NCI-H2227 (cell line): ENCODE measurements around the gene TRIM46.
"Not testable (repeated sequence)": the region's sequence is repeated elsewhere in the genome, so short reads cannot be mapped to it uniquely, and the experiment has no call there.

Source experiments
- DNase-seq: peaks from one replicate; lab custom pipeline; 2025; ENCODE audit not compliant: unreplicated experiment; lab: John Stamatoyannopoulos, UW

TRIM46 gene

GRCh38 chr1:155186067-155186793, 12.6 kb downstream of the TRIM46 start:
- peak; percentile 49 for DNase-seq

GRCh38 chr1:155186794-155187455, 13.3 kb downstream of the TRIM46 start:
- no peak for DNase-seq

- DNase-seq, result no peak
Observed at GRCh38 chr1:155187456-155187891, 13.8 kb downstream of the TRIM46 start.

GRCh38 chr1:155188268-155188667, 14.6 kb downstream of the TRIM46 start:
- DNase-seq, result no peak

DNA sequence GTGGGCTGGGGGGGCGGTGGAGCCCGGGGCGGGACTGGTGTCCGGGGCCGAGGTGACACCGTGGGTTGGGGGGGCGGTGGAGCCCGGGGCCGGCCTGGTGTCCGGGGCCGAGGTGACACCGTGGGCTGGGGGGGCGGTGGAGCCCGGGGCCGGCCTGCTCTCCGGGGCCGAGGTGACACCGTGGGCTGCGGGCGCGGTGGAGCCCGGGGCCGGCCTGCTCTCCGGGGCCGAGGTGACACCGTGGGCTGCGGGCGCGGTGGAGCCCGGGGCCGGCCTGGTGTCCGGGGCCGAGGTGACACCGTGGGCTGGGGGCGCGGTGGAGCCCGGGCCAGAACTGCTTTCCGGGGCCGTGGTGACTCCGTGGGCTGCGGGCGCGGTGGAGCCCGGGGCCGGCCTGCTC, 16.3 kb downstream of the TRIM46 start:
- DNase-seq, result not testable (repeated sequence)

- no peak for DNase-seq
Observed at GRCh38 chr1:155191904-155192303, 18.3 kb downstream of the TRIM46 start.

- DNase-seq, result no peak
Observed at GRCh38 chr1:155192346-155193274, 19.0 kb downstream of the TRIM46 start.

GRCh38 chr1:155193275-155193990, 19.8 kb downstream of the TRIM46 start:
- peak; percentile 92 for DNase-seq

DNA sequence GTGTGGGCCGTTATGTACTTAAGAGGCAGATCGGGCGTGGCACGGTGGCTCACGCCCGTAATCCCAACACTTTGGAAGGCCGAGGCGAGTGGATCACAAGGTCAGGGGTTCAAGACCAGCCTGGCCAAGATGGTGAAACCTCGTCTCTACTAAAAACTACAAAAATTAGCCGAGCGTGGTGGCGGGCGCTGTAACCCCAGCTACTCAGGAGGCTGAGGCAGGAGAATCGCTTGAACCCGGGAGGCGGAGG, 20.3 kb downstream of the TRIM46 start:
- DNase-seq, result not testable (repeated sequence)

DNA sequence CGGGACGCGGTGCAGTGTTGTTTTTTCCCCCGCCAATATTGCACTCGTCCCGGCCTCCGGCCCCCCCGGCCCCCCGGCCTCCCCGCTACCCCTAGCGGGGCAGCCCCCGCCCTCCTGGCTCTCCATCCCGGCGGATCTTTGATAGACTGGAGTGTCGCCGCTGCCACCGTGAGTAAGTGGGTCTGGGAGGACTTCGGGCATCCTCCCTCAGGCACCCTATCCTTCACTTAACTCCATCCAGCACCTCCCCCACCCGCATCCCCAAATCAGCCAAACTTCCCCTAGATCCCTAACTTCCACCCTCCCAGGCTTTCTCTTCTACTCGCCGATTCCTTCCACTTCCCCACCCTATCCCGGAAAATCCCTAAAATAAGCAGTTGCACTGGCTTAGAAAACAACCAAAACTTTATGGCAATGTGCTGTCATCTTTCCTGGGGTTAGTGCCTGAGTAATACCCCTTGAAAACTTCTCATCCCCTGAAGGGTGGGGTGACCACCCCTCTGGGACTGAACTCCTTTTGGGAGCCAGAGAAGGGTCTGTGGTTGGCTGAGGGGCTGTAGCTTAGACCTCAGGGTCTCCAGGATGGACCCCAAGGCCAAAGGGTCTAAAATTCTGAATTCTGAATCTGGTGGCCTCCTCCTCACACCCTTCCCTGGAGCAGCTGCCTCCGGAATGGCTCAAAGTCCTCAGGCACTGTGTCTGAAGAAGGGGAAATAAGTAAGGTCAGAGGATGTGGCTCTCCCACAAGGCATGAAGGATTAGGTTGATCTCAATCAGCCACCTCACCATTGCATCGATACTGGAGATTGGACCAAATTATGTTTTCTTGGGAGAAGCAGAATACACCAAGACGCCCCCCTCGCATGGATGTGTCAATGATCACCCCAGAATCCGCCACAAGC, 21.8 kb downstream of the TRIM46 start:
- DNase-seq, result peak; percentile 67

GRCh38 chr1:155196103-155196892, 22.6 kb downstream of the TRIM46 start:
- peak; percentile 55 for DNase-seq

- DNase-seq, result no peak
Observed at GRCh38 chr1:155196893-155197638, 23.4 kb downstream of the TRIM46 start.

DNA sequence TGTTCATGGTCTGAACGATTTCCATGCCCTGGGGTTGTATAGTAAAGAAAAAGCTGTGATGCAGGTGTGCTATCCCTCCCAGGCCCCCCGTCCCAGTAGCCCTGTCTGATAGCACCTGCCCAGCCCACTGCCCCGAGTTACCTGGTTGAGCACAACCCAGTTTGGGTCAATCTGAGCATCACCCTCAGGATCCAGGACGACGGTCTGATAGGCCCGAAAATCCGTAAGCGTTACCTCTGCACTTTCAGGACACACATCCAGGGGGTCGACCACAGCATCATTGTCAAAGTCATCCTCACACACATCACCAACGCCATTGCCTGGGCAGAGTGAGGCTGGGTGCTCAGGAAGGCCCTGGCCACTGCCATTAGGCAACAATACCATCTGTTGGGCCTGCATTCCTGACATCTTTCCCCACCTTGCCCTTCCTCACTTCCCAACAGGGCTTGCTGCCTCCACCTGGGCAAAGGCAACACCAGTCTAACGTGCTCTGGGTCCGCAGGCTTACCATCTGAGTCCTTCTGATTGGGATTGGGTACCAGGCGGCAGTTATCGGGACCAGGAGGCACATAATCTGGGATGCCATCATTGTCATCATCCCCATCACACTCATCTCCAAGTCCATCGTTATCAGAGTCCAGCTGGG, 24.4 kb downstream of the TRIM46 start:
- no peak for DNase-seq

DNA sequence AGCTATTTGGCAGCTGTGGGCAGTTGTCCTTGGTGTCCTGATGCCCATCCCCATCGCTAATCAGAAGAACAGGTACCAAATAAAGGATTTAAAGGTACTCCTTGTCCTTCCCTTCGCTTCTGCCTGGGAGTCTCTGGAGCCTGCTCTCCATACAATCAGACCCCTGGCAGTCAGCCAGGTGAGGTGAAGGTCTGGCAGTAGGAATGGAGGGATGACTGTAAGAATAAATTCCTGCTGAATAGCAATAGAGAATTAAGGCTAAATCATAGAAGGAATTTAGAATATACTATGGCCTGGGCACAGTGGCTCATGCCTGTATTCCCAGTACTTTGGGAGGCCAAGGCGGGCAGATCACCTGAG, 24.9 kb downstream of the TRIM46 start:
- DNase-seq, result no peak

DNA sequence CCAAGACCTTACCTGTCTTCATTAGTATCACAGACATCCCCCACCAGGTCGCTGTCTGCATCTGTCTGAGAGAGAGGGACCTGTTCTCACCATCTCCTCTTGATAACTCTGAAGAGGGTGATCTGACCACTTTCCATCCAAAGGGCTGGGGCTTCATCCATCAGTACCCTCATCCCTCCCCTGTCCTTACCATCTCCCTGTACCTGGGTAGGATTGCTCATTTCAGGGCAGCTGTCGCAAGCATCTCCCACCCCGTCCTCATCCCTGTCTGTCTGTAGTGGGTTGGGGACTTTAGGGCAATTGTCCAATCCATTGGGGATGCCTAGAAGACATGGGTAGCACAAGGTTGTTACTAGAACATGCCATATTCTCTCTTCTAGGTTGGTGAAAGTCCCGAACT, 26.1 kb downstream of the TRIM46 start:
- no peak for DNase-seq

DNA sequence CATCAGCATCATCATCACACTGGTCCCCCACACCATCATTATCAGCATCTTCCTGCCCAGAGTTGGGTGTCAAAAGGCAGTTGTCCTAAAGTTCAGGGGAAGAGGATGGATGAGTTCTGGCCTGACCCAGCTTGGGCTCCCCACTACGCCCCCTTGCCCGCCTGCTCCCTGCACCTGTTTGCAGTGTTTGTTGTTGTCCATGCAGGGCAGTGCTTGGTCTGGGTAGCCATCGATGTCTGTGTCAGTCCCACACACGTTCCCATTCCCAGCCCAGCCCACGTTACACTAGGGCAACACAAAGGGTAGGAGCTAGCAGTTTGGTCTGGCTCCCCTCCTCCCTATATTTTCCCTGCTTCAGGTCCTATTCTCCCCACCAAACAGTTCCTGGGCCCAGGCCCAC, 27.3 kb downstream of the TRIM46 start:
- no peak for DNase-seq

DNA sequence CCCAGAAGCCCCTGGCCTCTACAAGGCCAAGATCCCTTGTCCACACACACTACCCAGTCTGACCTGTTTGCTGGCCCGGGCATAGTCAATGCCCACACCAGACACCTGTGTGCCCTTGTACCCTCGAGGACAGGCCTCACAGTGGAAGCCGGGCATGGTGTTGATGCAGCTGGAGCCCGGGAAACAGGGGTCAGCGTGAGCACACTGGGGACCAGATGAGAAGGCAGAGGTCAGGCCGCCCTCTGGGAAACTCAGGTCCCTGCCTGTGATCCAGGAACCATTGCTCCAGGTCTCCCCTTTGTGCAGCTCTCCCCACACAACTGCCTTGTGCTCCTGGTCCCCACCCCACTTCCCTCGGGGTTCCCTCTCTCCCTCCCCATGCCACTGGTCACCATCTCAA, 28.5 kb downstream of the TRIM46 start:
- DNase-seq, result no peak
